ENCODE measurements around the gene ZNF296.
"Not testable (repeated sequence)": the region's sequence is repeated elsewhere in the genome, so short reads cannot be mapped to it uniquely, and the experiment has no call there.

Gene ZNF296

DNA sequence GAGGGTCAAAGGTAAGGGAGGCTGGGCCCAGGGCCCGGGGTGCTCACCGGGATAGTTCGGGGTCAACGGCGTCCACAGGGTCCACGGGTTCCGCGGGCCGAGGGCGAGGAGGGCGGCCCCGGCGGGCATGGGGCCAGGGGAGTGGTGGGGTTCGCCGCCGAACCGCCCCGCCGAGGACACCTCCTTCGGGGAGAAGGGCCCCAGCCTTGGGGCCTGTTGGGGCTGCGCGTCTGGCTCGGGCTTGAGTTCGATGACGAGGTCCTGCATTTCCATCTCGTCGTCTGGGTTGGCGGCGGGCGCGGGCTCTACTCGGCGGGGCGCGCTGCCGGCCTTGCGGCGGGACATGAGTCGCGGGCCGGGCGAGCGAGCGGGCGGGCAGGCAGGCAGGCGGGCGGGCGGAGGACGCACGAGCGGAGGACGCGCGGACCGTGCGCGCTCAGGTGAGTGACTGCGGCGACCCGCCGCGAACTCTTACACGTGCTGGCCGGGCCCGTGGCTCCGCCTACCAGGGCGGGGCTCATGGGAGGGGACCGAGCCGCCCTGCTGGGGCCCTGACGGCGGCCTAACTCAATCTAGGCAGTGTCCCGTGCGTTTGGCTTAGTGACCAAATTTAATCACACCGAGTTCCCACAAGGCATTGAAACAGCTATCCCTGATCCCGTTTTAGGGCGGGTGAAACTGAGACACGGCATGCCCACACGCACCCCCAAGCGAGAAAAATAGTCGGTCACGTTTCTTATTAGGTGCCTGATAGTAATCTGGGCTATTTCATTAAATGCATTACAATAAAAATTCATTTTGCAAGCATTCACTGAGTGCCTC, at the start of gene ZNF296:
TSS of gene ZNF296 (minus strand) at position 450 of the 822 bp plus-strand sequence. CDS start at position 345, 105 bp downstream.
- Mint-ChIP-seq H3K4me3 (peak within 1 kb of the TSS; percentile 96), H3K27ac (peak within 1 kb of the TSS; percentile 94), H3K27me3 (no peaks in the 10 kb centered on the region), H3K36me3 (peaks cover 24% of the 10 kb centered on the region), H3K4me1 (peaks cover 67% of the 10 kb centered on the region), H3K9me3 (no peaks in the 10 kb centered on the region)
- peak; percentile 82 for ATAC-seq

DNA sequence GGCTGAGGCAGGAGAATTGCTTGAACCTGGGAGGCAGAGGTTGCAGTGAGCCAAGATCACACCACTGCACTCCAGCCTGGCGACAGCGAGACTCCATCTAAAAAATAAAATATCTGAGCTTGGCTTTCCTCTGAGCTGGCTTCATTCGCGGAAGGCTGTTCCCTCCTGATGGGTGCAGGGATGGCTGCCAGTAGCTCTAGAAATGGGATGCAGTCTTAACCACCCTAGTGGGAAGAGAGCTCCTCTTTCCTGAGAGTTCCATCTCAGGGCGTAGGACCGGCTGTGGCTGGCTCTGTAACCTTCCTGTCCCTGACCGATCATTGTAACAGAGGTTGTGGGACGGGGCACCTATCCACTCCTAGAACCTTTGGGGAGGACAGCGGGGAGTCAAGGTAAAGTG, 49.1 kb upstream of the ZNF296 start:
- H3K4me1 Mint-ChIP-seq, result peaks cover 51% of the 10 kb centered on the region
- ATAC-seq, result no peak
- H3K36me3 Mint-ChIP-seq, result no peaks in the 10 kb centered on the region
- no peak overlapping the region for H3K4me3 Mint-ChIP-seq
- H3K27ac Mint-ChIP-seq, result no peak overlapping the region
- H3K27me3 Mint-ChIP-seq, result no peaks in the 10 kb centered on the region
- H3K9me3 Mint-ChIP-seq, result no peaks in the 10 kb centered on the region

DNA sequence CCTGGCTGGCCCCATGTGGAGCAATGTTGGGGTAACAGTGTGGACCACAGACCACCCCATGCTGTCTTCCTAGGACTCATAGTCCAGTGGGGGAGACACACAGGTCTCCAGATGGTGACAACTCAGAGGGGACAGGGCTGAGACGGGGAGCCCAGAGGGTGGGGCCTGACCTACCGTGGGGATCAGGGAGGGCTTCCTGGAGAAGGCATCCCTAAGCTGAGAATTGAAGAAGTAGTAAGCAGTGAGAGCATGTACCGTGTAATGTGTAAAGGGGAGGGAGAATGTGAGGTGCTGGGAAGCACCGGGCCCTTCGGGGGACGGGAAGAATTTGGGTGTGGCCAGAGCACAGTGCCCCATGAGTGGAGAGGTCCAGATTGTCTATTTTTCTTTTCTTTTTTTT, 47.7 kb upstream of the ZNF296 start:
- no peak overlapping the region for H3K27ac Mint-ChIP-seq
- no peaks in the 10 kb centered on the region for H3K36me3 Mint-ChIP-seq
- no peaks in the 10 kb centered on the region for H3K9me3 Mint-ChIP-seq
- no peak overlapping the region for H3K4me3 Mint-ChIP-seq
- H3K4me1 Mint-ChIP-seq, result peaks cover 61% of the 10 kb centered on the region
- no peaks in the 10 kb centered on the region for H3K27me3 Mint-ChIP-seq
- ATAC-seq, result no peak

DNA sequence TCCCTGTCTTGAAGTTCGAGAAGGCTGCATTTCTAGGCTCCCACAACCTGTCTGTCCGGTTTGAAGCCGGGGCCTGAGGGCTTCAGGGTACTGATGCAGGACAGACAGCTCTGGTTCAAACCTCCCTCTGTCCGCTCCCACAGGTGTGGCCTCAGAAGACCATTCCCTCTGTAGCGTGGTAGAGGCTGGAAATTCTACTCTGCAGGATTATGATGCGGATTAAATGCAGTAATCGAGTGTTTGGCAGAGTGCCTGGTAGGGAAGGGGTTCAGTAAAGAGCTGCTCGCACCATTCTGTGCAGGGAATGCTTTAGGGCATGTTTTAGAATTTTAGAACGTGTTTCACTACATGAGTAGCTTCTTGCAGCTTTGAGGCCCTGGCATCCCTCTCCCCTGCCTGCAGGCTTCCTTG, 47.2 kb upstream of the ZNF296 start:
- no peaks in the 10 kb centered on the region for H3K27me3 Mint-ChIP-seq
- no peaks in the 10 kb centered on the region for H3K36me3 Mint-ChIP-seq
- H3K9me3 Mint-ChIP-seq, result no peaks in the 10 kb centered on the region
- H3K4me3 Mint-ChIP-seq, result no peak overlapping the region
- H3K4me1 Mint-ChIP-seq, result peaks cover 67% of the 10 kb centered on the region
- H3K27ac Mint-ChIP-seq, result no peak overlapping the region
- no peak for ATAC-seq

DNA sequence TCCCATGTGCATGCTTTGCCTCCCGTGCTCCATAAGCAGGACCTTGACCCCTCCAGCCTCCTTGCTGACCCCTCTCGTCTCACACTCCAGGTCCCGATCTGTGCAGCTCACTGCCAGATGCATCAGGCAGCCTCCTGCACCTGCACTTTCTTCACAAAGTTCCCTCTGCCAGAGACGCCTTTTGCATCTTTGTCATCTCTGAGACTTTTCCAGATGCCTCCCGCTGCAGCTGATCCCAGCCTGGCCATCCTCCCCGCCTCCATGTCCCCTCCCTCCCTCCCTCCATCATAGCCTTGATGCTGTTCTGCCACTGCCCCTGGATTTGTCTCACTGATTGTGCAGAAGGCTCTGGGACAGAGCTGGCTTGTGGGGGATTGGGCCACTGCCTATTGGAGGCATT, 46.6 kb upstream of the ZNF296 start:
- Mint-ChIP-seq H3K36me3 (no peaks in the 10 kb centered on the region), H3K9me3 (no peaks in the 10 kb centered on the region), H3K27me3 (no peaks in the 10 kb centered on the region), H3K27ac (no peak overlapping the region), H3K4me3 (no peak overlapping the region), H3K4me1 (peaks cover 73% of the 10 kb centered on the region)
- ATAC-seq, result no peak

DNA sequence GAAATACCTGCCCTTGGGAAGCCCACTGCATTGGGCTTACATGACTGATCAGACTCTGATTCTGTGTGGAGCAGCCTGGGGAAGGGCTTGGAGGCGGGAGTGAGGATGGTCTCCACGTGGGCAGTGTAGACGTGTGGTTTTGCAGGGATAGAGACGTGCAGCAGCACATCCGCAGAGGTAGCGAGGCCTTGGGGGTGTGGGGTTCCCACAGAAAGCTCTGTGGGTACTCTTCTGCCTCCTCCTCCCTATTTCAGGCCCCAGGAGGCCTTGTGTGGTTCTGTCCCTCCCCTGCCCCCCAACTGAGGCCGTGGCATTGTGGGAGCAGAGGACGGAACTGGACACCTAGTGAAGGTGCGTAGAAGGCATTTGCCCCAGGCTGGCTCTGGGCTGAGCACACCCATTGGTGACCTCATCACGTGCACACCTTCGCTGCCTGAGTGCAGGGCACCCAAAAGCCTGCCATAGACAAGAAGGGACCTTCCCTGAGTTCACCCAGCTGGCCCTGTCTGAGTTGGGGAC, 45.6 kb upstream of the ZNF296 start:
- no peak for ATAC-seq
- no peaks in the 10 kb centered on the region for H3K9me3 Mint-ChIP-seq
- H3K36me3 Mint-ChIP-seq, result no peaks in the 10 kb centered on the region
- H3K4me3 Mint-ChIP-seq, result no peak overlapping the region
- H3K4me1 Mint-ChIP-seq, result peaks cover 82% of the 10 kb centered on the region
- H3K27ac Mint-ChIP-seq, result peak overlapping the region; percentile 31
- H3K27me3 Mint-ChIP-seq, result no peaks in the 10 kb centered on the region

DNA sequence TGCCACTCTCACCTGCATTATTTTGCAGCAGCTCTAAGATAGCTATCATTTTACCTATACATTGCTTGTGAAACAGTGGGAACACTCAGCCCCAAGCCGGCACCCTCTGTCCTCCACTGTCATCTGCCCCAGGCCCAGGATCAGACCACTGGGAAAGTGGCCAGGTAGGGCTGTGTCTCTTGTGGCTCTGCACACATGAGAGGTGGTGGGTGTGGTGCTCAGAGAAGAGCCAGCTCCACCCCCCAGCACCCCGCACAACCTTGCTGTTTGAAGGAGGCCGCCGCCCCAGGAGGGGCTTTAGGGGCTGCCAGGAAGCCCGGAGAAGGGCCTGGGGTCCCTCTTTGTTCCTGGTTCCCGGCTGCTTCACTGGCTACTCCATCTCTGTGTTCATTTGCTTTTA, 43.3 kb upstream of the ZNF296 start:
- no peak for ATAC-seq
- Mint-ChIP-seq H3K27me3 (no peaks in the 10 kb centered on the region), H3K27ac (peak overlapping the region; percentile 83), H3K4me1 (peaks cover 78% of the 10 kb centered on the region), H3K9me3 (no peaks in the 10 kb centered on the region), H3K36me3 (no peaks in the 10 kb centered on the region), H3K4me3 (no peak overlapping the region)

DNA sequence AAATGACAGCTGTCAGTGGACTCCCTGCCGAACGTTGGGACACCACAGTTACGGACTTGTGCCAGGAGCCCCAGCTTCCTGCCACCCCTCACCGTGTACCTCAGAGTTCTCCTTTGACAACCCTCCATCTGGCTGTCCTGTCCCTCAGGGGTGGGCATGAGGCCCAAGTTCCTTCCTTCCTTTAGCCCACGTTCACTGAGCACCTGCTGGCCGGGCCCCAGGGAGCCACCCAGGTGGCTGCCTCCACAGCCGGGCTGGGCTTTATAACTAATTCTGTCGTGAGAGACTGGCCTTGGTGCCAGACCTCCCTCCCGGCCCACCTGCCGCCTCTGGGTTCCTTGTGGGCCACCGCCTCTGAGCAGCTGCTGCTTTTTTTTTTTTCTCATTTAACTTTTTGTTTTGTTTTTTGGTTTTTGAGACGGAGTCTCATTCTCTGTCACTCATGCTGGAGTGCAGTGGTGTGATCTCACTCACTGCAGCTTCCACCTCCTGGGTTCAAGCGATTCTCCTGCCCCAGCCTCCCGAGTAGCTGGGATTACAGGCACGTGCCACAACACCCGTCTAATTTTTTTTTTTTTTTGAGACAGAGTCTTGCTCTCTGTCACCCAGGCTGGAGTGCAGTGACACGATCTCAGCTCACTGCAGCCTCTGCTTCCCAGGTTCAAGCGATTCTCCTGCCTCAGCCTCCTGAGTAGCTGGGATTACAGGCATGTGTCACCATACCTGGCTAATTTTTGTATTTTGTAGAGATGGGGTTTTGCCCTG, 42.5 kb upstream of the ZNF296 start:
- not testable (repeated sequence) for H3K27me3 Mint-ChIP-seq, H3K36me3 Mint-ChIP-seq, H3K9me3 Mint-ChIP-seq
- H3K27ac Mint-ChIP-seq, result peak overlapping the region; percentile 83
- peaks cover 78% of the 10 kb centered on the region for H3K4me1 Mint-ChIP-seq
- H3K4me3 Mint-ChIP-seq, result peak overlapping the region; percentile 40
- peak; percentile 80 for ATAC-seq

DNA sequence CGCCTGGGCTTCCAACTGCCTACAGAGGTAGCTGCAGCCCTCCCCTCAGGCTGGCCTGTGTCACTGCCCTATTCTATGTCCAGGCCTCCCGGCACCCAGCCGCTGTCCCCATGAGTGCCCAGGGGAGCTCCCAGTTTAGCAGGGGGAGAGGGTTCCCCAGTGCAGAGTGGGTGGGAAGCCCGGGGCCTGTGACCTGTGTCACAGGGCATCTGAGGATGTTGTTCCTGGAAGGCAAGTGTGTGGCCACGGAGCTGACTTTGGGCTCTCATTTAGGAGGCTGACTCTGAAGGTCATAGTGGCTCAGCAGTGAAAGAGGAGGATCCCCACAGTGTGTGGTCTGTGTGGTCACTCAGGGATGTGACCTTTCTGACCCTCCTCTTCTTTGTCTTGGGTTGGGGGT, 41.8 kb upstream of the ZNF296 start:
- Mint-ChIP-seq H3K27me3 (no peaks in the 10 kb centered on the region), H3K9me3 (no peaks in the 10 kb centered on the region), H3K4me3 (no peak overlapping the region), H3K4me1 (peaks cover 81% of the 10 kb centered on the region), H3K27ac (peak overlapping the region; percentile 83), H3K36me3 (no peaks in the 10 kb centered on the region)
- no peak for ATAC-seq

DNA sequence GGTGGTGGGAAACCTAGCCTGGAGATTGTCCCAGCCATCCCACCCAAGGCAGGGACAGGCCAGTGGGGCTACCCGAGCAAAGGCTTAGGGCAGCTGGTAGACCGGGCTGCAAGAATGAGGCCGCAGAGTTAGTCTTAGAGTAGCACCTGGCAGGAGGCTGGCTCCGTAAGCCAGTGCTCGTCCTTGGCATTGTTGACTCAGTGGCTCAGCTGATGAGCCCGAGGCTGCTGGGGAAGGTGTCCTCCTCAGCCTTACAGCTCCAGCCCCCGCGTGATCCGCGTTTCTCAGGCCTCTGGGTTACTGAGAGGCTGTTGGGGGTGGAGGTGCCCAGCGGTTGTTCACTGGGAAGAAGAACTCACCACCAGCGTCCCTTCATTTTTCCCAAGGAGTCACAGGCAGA, 41.4 kb upstream of the ZNF296 start:
- Mint-ChIP-seq H3K9me3 (no peaks in the 10 kb centered on the region), H3K27ac (peak overlapping the region; percentile 83), H3K27me3 (no peaks in the 10 kb centered on the region), H3K4me3 (no peak overlapping the region), H3K36me3 (no peaks in the 10 kb centered on the region), H3K4me1 (peaks cover 81% of the 10 kb centered on the region)
- no peak for ATAC-seq

DNA sequence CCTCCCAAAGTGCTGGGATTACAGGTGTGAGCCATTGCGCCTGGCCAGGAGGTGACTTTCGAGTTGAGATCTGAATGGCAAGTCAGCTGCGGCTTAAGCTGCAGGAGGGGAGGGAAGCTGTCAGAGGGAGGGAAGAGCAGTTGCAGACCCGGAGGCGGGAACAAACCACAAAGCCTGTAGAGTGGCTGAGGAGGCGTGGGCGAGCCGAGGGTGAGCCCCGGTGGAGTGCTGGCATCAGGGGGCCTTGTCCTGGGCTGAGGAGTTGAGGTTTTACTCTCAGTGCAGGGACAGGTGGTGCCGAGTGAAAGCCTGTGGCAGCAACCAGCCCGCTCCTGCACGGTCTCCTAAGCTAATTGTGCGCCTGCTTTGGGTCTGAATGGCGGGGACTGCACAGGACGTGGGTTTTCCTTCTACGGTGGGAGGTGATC, 40.9 kb upstream of the ZNF296 start:
- no peaks in the 10 kb centered on the region for H3K9me3 Mint-ChIP-seq
- no peaks in the 10 kb centered on the region for H3K36me3 Mint-ChIP-seq
- peak overlapping the region; percentile 83 for H3K27ac Mint-ChIP-seq
- peaks cover 81% of the 10 kb centered on the region for H3K4me1 Mint-ChIP-seq
- H3K27me3 Mint-ChIP-seq, result no peaks in the 10 kb centered on the region
- peak overlapping the region; percentile 25 for H3K4me3 Mint-ChIP-seq
- peak; percentile 77 for ATAC-seq

DNA sequence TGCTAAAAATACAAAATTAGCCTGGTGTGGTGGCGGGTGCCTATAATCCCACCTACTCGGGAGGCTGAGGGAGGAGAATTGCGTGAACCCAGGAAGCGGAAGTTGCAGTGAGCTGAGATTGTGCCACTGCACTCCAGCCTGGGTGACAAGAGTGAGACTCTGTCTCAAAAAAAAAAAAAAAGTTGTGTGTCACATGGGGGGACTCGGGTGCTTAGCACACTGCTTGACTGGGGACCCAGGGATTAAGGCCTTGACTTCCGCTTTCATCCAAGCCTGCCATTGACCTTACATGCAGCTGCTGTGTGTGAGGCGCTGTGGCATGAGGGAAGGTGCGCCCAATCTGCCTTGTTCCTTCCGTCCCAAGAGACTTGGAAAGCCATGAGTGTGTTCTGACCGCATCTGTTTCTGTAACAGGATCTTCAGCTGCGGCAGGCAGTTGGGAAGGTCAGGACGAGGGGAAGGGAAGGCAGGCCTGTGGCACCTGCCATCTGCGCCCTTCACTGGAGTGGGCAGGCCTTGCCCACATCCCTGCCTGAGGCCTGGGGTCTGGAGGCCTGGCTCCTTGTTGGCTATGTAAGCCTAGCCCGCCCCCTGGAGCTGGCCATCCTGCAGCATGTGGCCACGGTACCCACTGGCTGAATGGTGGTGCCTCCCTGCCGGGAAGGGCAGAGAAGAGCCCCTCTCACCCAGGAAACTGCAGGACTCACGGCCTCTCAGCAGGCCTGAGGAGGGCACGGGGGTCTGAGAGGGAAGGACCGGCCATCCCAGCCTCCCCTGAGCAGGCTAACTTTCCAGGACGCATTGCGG, 39.7 kb upstream of the ZNF296 start:
- H3K4me1 Mint-ChIP-seq, result peaks cover 75% of the 10 kb centered on the region
- no peak overlapping the region for H3K27ac Mint-ChIP-seq
- no peak overlapping the region for H3K4me3 Mint-ChIP-seq
- no peaks in the 10 kb centered on the region for H3K27me3 Mint-ChIP-seq
- H3K9me3 Mint-ChIP-seq, result no peaks in the 10 kb centered on the region
- no peaks in the 10 kb centered on the region for H3K36me3 Mint-ChIP-seq
- no peak for ATAC-seq

DNA sequence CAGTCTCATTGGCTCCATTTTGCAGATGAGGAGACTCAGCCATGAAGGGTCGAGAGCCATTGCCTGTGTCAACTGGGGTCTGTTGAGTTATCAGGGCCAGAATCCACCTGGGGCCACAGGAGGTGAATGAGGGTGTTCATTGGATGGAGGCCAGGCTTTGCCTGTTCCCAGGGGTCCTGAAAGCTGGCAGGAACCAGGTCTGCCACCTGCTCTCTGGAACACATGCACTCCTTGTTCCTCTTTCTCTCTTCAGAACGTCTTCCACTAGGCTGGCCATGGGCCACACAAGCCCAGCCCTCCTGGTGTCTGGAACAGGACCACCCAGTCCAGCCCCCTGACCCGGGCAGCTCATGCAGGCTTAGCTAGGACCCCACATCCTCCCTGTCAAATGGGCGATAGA, 37.8 kb upstream of the ZNF296 start:
- ATAC-seq, result no peak
- H3K27me3 Mint-ChIP-seq, result no peaks in the 10 kb centered on the region
- H3K4me1 Mint-ChIP-seq, result peaks cover 80% of the 10 kb centered on the region
- H3K9me3 Mint-ChIP-seq, result no peaks in the 10 kb centered on the region
- H3K4me3 Mint-ChIP-seq, result no peak overlapping the region
- no peaks in the 10 kb centered on the region for H3K36me3 Mint-ChIP-seq
- no peak overlapping the region for H3K27ac Mint-ChIP-seq

DNA sequence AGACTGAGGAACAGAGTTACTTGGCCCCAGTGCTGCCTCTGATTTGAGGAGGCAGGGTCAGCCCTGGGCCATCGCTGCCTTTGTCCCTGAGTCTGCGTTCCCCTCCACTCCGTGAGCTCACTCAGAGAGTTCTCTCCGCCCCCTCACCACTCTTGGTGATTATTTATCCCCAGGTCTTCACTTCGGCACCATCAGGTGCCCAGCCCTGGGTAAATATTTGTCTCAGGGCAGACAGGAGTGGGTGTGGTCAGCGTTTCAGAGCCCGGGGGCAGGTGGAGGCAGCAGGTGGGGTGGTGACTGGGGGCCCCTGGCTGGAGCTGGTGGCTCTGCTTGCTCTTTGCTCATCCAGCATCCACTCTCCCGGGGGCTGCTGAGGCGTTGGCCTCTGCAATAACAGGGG, 37.4 kb upstream of the ZNF296 start:
- Mint-ChIP-seq H3K27ac (no peak overlapping the region), H3K4me1 (peaks cover 78% of the 10 kb centered on the region), H3K36me3 (no peaks in the 10 kb centered on the region), H3K27me3 (no peaks in the 10 kb centered on the region), H3K4me3 (no peak overlapping the region), H3K9me3 (no peaks in the 10 kb centered on the region)
- no peak for ATAC-seq
